ENCODE measurements around the gene MTMR4.

Gene MTMR4

DNA sequence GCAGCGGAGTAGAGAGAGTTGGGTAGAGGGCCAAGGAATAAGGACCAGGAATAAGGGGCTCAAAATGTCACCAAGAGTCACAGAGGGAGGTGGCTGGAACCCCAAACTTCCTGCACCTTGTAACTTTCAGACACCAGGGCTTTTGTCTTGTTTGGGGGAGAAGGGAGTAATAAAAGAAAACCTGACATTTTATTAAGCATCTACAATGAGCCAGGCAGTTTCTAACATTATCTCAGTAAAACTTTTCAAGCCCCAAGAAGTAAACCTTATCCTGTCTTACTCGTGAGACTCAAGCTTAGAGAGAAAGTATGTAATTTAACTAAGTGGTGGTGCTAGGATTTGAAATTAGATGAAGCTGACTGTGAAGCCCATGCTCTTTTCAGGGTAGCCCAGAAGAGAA, 848 bp upstream of the MTMR4 start:
- Histone ChIP-seq H3K36me3 (ENCODE audit: insufficient read depth, insufficient read length, low read length) (peaks cover 26% of the 10 kb centered on the region), H3K27me3 (ENCODE audit: insufficient read depth, insufficient read length) (no peaks in the 10 kb centered on the region), H3K4me3 (ENCODE audit: insufficient read length, low read depth) (no peak overlapping the region), H3K4me1 (ENCODE audit: insufficient read depth, insufficient read length) (peaks cover 13% of the 10 kb centered on the region), H3K9ac (ENCODE audit: insufficient read length, low read depth) (peak overlapping the region; percentile 27), H3K9me3 (ENCODE audit: insufficient read depth, low read length) (no peaks in the 10 kb centered on the region)
- TF ChIP-seq ZNF274 (IDR thresholded peaks at IDR 0.05; ENCODE audit: low read depth, low read length) = no peak
- TF ChIP-seq YY1 (IDR thresholded peaks at IDR 0.05; ENCODE audit: insufficient read depth, insufficient read length) = no peak
- TF ChIP-seq SUZ12 (IDR thresholded peaks at IDR 0.05; ENCODE audit: extremely low read depth, insufficient read depth, insufficient read length) = no peak
- no peak for DNase-seq (ENCODE audit: low read depth, low spot score)

DNA sequence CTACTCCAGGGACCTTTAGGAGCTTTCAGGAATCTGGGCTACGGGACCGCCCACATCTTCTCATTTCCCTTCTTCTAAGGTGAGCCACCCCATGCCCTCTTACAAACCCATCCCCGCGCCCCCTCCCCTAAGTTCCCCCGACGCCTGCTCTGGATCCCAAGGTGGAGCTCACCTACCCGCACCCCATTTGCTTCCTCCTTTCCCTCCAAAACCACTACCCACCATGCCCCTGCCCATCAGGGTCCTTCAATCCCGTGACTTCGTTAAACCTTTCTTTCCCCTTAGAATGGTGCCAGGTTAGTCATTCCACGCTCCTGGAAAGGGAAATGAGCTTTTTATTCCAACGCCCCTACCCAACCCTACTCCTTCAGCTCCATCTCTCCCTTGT, 326 bp upstream of the MTMR4 start:
- peak overlapping the region; percentile 16 for H3K9ac ChIP-seq (ENCODE audit: insufficient read length, low read depth)
- DNase-seq (ENCODE audit: low read depth, low spot score) = no peak
- H3K27me3 ChIP-seq (ENCODE audit: insufficient read depth, insufficient read length) = no peaks in the 10 kb centered on the region
- TF ChIP-seq ZNF274 (IDR thresholded peaks at IDR 0.05; ENCODE audit: low read depth, low read length) = no peak
- no peak for TF ChIP-seq SUZ12 (IDR thresholded peaks at IDR 0.05; ENCODE audit: extremely low read depth, insufficient read depth, insufficient read length)
- no peak for TF ChIP-seq YY1 (IDR thresholded peaks at IDR 0.05; ENCODE audit: insufficient read depth, insufficient read length)
- H3K36me3 ChIP-seq (ENCODE audit: insufficient read depth, insufficient read length, low read length) = peaks cover 31% of the 10 kb centered on the region
- H3K9me3 ChIP-seq (ENCODE audit: insufficient read depth, low read length) = no peaks in the 10 kb centered on the region
- H3K4me3 ChIP-seq (ENCODE audit: insufficient read length, low read depth) = peak overlapping the region; percentile 23
- H3K4me1 ChIP-seq (ENCODE audit: insufficient read depth, insufficient read length) = peaks cover 13% of the 10 kb centered on the region

DNA sequence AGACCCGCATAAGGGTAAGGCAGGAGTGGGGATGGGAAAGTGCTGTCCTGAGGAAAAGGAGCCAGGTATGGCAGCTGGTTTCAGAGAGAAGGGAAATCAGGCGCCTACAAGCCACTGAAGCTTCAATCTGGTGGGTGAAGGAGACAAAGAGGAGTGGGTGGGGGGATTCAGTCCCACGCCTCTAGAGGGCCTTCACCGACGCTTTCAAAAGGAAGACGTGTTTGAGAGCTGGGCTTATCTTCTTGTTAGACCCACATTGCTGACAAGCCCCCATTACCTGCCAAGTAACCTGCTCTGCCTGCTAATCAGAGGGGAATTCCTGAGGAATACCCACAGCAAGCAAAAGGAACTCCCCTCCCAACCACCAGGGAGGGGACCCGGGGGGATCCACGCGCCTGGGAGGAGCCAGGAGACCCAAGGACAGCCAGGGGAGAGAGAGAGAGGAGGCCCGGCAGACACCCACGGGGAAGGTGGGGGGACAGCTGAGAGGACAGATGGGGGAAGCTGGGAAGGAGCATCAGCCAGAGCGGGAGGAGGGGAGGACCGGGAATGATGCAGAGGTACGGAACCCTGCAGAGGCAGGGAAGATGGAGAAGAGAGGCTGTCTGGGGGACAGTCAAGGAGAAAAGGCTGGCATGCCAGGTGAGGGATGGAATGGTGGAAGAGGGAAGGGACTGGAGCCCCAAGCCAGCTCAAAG, 1.0 kb downstream of the MTMR4 start:
- no peaks in the 10 kb centered on the region for H3K9me3 ChIP-seq (ENCODE audit: insufficient read depth, low read length)

DNA sequence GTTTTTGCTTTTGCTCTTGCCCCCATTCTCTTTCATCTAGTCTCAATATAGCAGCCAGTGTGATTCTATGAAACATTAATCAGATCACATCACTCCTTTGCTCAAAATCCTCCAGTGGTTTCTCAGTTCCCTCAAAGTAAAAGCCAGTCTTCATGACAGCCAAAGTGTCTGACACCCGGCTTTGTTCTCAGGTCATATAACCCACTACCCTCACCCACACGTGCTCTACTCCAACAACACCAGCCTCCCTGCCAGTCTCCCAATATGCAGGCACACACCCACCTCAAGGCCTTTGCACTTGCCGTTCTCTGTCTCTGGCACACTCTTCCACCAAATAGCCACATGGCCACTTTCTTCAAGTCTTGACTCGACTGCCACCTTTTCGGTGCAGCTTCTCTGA, 4.4 kb downstream of the MTMR4 start:
- H3K4me1 ChIP-seq (ENCODE audit: insufficient read depth, insufficient read length) = peaks cover 5% of the 10 kb centered on the region

More for the DNA sequence above, 1.0 kb downstream of the MTMR4 start:
- peak overlapping the region; percentile 54 for H3K4me3 ChIP-seq (ENCODE audit: insufficient read length, low read depth)
- H3K4me1 ChIP-seq (ENCODE audit: insufficient read depth, insufficient read length) = peaks cover 13% of the 10 kb centered on the region
- no peak for TF ChIP-seq YY1 (IDR thresholded peaks at IDR 0.05; ENCODE audit: insufficient read depth, insufficient read length)
- TF ChIP-seq SUZ12 (IDR thresholded peaks at IDR 0.05; ENCODE audit: extremely low read depth, insufficient read depth, insufficient read length) = no peak
- TF ChIP-seq ZNF274 (IDR thresholded peaks at IDR 0.05; ENCODE audit: low read depth, low read length) = no peak
- peak overlapping the region; percentile 90 for H3K9ac ChIP-seq (ENCODE audit: insufficient read length, low read depth)
- DNase-seq (ENCODE audit: low read depth, low spot score) = no peak
- peaks cover 44% of the 10 kb centered on the region for H3K36me3 ChIP-seq (ENCODE audit: insufficient read depth, insufficient read length, low read length)
- no peaks in the 10 kb centered on the region for H3K27me3 ChIP-seq (ENCODE audit: insufficient read depth, insufficient read length)

DNA sequence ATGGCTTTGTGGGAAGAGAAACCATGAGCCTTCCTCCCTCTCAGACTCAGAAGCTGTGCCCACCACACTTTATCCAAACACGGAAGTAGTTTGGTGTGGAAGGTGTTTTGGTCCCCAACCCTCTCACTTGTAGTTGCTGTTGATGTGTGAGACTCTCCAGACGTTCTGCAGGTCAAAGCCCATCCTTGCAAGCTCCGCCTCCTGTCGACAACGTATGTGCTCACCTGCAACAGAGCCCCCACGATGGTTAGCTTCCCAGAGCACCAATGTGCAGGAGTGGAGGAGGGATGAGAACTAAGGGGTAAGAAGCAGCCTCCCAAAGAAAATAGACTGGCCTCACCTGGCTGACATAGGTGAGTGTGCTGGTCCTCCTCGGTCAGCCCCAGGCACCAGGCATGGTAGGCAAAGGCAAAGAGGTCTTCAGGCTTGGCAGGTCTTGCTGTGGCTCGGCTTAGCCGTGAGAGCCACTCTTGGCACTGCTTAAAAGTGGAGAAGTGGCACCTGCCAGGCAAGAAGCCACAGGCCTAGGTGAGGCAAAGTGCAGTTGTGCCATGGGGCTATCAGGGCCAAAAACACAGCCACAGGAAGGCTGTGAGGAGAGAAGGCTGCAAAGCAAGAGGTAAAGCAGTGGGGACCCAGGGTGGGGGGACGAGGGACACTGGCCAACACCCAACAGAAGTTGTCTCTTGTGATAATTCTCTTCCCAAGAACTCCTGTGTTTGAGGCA, 5.9 kb downstream of the MTMR4 start:
- TF ChIP-seq YY1 (IDR thresholded peaks at IDR 0.05; ENCODE audit: insufficient read depth, insufficient read length) = no peak
- TF ChIP-seq SUZ12 (IDR thresholded peaks at IDR 0.05; ENCODE audit: extremely low read depth, insufficient read depth, insufficient read length) = no peak
- TF ChIP-seq ZNF274 (IDR thresholded peaks at IDR 0.05; ENCODE audit: low read depth, low read length) = no peak
- Histone ChIP-seq H3K4me1 (ENCODE audit: insufficient read depth, insufficient read length) (peaks cover 5% of the 10 kb centered on the region), H3K27me3 (ENCODE audit: insufficient read depth, insufficient read length) (no peaks in the 10 kb centered on the region), H3K9ac (ENCODE audit: insufficient read length, low read depth) (no peak overlapping the region), H3K9me3 (ENCODE audit: insufficient read depth, low read length) (no peaks in the 10 kb centered on the region), H3K36me3 (ENCODE audit: insufficient read depth, insufficient read length, low read length) (peaks cover 90% of the 10 kb centered on the region), H3K4me3 (ENCODE audit: insufficient read length, low read depth) (no peak overlapping the region)
- DNase-seq (ENCODE audit: low read depth, low spot score) = no peak

More for the DNA sequence above, 4.4 kb downstream of the MTMR4 start:
- no peak for DNase-seq (ENCODE audit: low read depth, low spot score)
- TF ChIP-seq YY1 (IDR thresholded peaks at IDR 0.05; ENCODE audit: insufficient read depth, insufficient read length) = no peak
- TF ChIP-seq SUZ12 (IDR thresholded peaks at IDR 0.05; ENCODE audit: extremely low read depth, insufficient read depth, insufficient read length) = no peak
- no peak for TF ChIP-seq ZNF274 (IDR thresholded peaks at IDR 0.05; ENCODE audit: low read depth, low read length)
- Histone ChIP-seq H3K9ac (ENCODE audit: insufficient read length, low read depth) (no peak overlapping the region), H3K27me3 (ENCODE audit: insufficient read depth, insufficient read length) (no peaks in the 10 kb centered on the region), H3K9me3 (ENCODE audit: insufficient read depth, low read length) (no peaks in the 10 kb centered on the region), H3K36me3 (ENCODE audit: insufficient read depth, insufficient read length, low read length) (peaks cover 74% of the 10 kb centered on the region), H3K4me3 (ENCODE audit: insufficient read length, low read depth) (no peak overlapping the region)

DNA sequence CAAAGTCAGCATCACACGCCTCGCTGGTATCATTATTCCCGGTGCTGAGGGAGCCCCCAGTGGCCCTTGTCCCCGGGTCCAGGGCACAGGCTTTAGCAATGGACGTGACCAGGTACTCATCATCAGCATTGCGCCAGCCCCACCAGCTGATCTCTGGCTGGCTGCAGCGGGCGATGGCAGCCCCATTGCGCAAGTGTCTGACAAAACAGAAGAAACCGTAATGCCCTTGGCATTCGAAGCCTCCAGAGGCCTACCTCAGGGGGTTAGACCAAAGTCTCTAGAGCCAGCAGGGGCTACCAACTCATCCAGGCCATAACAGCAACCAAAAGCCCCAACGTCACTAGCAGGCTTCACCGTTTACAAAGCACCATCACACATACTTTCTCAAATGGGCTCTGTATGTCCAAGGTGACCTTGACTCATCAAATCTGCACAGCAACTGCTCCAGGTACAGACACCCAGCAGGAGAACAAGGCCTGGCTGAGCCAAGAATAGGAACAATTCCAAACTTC, 7.3 kb downstream of the MTMR4 start:
- Histone ChIP-seq H3K36me3 (ENCODE audit: insufficient read depth, insufficient read length, low read length) (peaks cover 85% of the 10 kb centered on the region), H3K4me1 (ENCODE audit: insufficient read depth, insufficient read length) (no peaks in the 10 kb centered on the region)
- DNase-seq (ENCODE audit: low read depth, low spot score) = no peak

More for the DNA sequence above, 7.3 kb downstream of the MTMR4 start:
- H3K9ac ChIP-seq (ENCODE audit: insufficient read length, low read depth) = no peak overlapping the region
- no peaks in the 10 kb centered on the region for H3K27me3 ChIP-seq (ENCODE audit: insufficient read depth, insufficient read length)
- no peaks in the 10 kb centered on the region for H3K9me3 ChIP-seq (ENCODE audit: insufficient read depth, low read length)
- no peak for TF ChIP-seq SUZ12 (IDR thresholded peaks at IDR 0.05; ENCODE audit: extremely low read depth, insufficient read depth, insufficient read length)
- no peak for TF ChIP-seq ZNF274 (IDR thresholded peaks at IDR 0.05; ENCODE audit: low read depth, low read length)
- no peak for TF ChIP-seq YY1 (IDR thresholded peaks at IDR 0.05; ENCODE audit: insufficient read depth, insufficient read length)
- H3K4me3 ChIP-seq (ENCODE audit: insufficient read length, low read depth) = no peak overlapping the region

Measured in NT2/D1 (cell line).